ENCODE results near the gene FOSL1. TPM values are rescaled to one million over a fixed set of nuclear protein-coding genes. Genes with fewer than 3 reads are reported as not detected.

The FOSL1 gene
- total and polyA plus RNA-seq, 2 donors (not counting 3 experiments of a cell fraction or from before 2014, with no cell fraction given) = 18.1 to 53.8 TPM

GRCh38 chr11:65870307-65870658 lies 29.9 kb downstream of the FOSL1 start:
- DNase-seq (ENCODE audit: low read depth, low spot score) (no peak), FAIRE-seq (no peak)
- peaks cover 2% of the 10 kb centered on the region for H3K79me2 ChIP-seq (ENCODE audit: control insufficient read depth, insufficient read depth, low read length)
- peaks cover 1 to 28% of the 10 kb centered on the region in 2 experiments for H3K36me3 ChIP-seq (ENCODE audit: control insufficient read depth in 2 of 2, extremely low read depth in 1 of 2, insufficient read depth in 2 of 2, low read length in 2 of 2)
- intact Hi-C loops (cut with micrococcal nuclease) (no loop called here), dilution Hi-C loops (cut with MboI; ENCODE audit: extremely low pct_ligation_motif_present, low sequenced_read_pairs) (no loop called here)
- H4K20me1 ChIP-seq (replicated peaks; ENCODE audit: control insufficient read depth, extremely low read depth, insufficient read depth, low read length) = no peaks in the 10 kb centered on the region
- H3K4me3 ChIP-seq (replicated peaks in 1 of 3; ENCODE audit: insufficient read depth in 1 of 3, low read depth in 1 of 3, low read length in 3 of 3) = no peak overlapping the region
- no peaks in the 10 kb centered on the region for H3K9me1 ChIP-seq (replicated peaks; ENCODE audit: control insufficient read depth, extremely low read depth, insufficient read depth, low read length)
- H3K9me3 ChIP-seq (replicated peaks; ENCODE audit: control insufficient read depth, insufficient read depth, low read length) = no peaks in the 10 kb centered on the region
- H3K4me1 ChIP-seq (ENCODE audit: control insufficient read depth, extremely low read depth, insufficient read depth, low read length) = peaks cover 17% of the 10 kb centered on the region
- H2AFZ ChIP-seq (ENCODE audit: low read depth, low read length) = no peak overlapping the region
- no peak for TF ChIP-seq POLR2AphosphoS5 (IDR thresholded peaks at IDR 0.05; ENCODE audit: insufficient read depth, low read depth, low read length)
- TF ChIP-seq CTCF (IDR thresholded peaks at IDR 0.05; ENCODE audit: extremely low read depth in 1 of 2, insufficient read depth in 1 of 2, low read depth in 1 of 2, low read length in 2 of 2) = no peak
- no peak for TF ChIP-seq EZH2 (IDR thresholded peaks at IDR 0.05; ENCODE audit: borderline replicate concordance, low read depth, low read length, severe bottlenecking)
- TF ChIP-seq MAX (IDR thresholded peaks at IDR 0.05; ENCODE audit: insufficient read depth, insufficient read length) = no peak
- no peak for TF ChIP-seq FOS (IDR thresholded peaks at IDR 0.05; ENCODE audit: borderline replicate concordance, insufficient read depth, low read length)
- TF ChIP-seq GATA2 (IDR thresholded peaks at IDR 0.05; ENCODE audit: insufficient read depth, insufficient read length, low read depth, low read length) = no peak
- TF ChIP-seq POLR2A (IDR thresholded peaks at IDR 0.05; ENCODE audit: low read depth, low read length) = no peak
- no peak for TF ChIP-seq JUN (IDR thresholded peaks at IDR 0.05; ENCODE audit: borderline replicate concordance, insufficient read depth, insufficient read length, low read depth)
- no TSS peak for BruUV-seq (replicated peaks)
- CTCF ChIA-PET = interaction anchor here (2.2 to 7.1 kb wide), 3 partner anchors 10 to 18 kb away, joined by 14 to 73 read pairs (median 16); partner anchors contain the start of genes CFL1, FIBP and MUS81
- H3K4me2 ChIP-seq (ENCODE audit: insufficient read depth, low read length) = no peak overlapping the region
- H3K27me3 ChIP-seq (ENCODE audit: control insufficient read depth in 2 of 2, insufficient read depth in 2 of 2, low read length in 2 of 2) = no peaks in the 10 kb centered on the region
- no peak overlapping the region for H3K27ac ChIP-seq (ENCODE audit: insufficient read depth, low read depth, low read length)
- POLR2A ChIA-PET = interaction anchor here (0.9 to 1.5 kb wide), 2 partner anchors 9 to 14 kb away, joined by 3 to 4 read pairs; no protein-coding TSS in a partner anchor
- H3K9ac ChIP-seq (replicated peaks; ENCODE audit: extremely low read depth, insufficient read depth, low read length) = no peak overlapping the region

Data from endothelial cell of umbilical vein (primary cell).